ES-I3 (cell line): ENCODE data around the gene GALC.
A peak's percentile ranks its signal among the peaks of the same experiment; 100 is the strongest.
"Not testable (repeated sequence)": the region's sequence is repeated elsewhere in the genome, so short reads cannot be mapped to it uniquely, and the experiment has no call there.

ENCODE experiments used
- H3K36me3 ChIP-seq: 2 replicates; pipeline ENCODE4 v1.6.1; 2013; ENCODE audit warnings: mild to moderate bottlenecking, low read length, control low read depth, moderate library complexity; ENCODE audit not compliant: insufficient read depth
- H3K4me1 ChIP-seq: 2 replicates; pipeline ENCODE4 v1.6.1; 2013; ENCODE audit warnings: mild to moderate bottlenecking, control low read depth, low read length; ENCODE audit not compliant: insufficient read depth
- H3K9ac ChIP-seq: 2 replicates; pipeline ENCODE4 v1.6.1; 2013; ENCODE audit warnings: low read depth, mild to moderate bottlenecking, low read length, moderate library complexity
- H3K9me3 ChIP-seq: 2 replicates; pipeline ENCODE4 v1.6.1; 2013; ENCODE audit warnings: mild to moderate bottlenecking, low read length, moderate library complexity; ENCODE audit not compliant: control insufficient read depth, insufficient read depth

GALC gene

DNA sequence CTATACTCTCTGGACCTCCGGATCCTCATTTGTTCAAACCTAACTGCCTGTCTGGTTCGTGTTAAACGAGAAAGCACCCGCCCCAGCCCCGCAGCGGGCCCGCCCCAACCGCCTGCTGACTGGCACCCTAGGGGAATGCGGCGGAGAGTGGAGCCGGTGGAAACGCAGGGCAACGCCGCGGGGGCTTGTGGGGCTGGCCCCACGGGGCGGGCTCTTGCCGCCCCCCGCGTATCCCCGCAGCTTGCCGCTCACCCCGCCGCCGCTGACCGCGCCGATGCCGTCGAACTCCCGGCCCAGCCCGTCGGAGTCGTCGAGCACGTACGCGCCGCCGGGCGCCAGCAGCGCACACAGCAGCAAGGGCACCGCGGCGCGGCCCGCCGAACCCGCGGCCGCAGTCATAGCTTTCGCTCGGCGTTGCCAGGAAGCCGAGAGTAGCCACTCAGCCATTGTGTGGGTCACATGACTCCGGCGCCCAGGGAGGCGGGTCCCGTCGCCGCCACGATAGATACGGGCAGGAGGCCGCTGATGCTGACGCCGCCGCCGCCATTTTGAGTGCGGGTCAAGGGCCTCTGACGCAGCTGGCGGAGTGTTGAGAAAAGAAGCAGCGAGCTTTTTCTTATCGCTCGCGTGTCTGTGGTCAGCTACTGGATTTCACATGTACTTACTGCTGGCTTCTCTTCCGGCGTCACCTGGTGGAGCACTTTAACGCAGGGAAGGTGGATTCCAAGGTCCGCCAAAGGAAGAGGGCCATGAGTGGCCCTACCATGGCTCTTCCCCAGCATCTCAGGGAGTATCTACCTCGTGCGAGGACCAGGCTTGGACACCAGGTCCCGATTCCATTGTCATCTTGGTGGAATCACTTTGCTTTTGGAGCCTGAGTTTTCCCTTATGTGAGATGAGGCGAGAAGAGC lies at the start of gene GALC:
Gene GALC, minus strand, starts transcription at position 465 of the 911 bp plus-strand sequence. Its CDS starts 18 bp downstream, at position 447.
- Histone ChIP-seq H3K4me1 (peaks cover 5% of the 10 kb centered on the region), H3K36me3 (no peaks in the 10 kb centered on the region), H3K9ac (peak within 1 kb of the TSS; percentile 65), H3K9me3 (no peaks in the 10 kb centered on the region)

DNA sequence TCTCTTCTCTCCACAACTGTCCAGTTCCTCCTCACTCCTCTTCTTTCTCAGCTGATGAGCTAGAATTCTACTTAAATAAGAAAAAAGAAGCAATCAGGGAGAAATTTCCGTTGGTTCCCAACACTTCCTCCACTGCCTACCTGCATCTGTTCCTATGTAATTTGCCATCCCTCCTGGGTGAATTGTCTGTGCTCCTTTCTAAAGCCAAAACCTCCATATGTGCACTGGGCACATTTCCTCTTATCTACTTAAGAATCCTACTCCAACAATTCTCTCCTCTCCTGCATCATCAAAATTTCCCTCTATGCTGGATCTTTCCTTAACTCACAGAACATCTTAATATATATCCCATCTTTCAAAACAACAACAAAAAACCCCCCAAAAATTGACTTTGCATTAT lies 47.2 kb upstream of the GALC start:
- Histone ChIP-seq H3K4me1 (peaks cover 11% of the 10 kb centered on the region; the same call in 1 of the 2 replicates), H3K9me3 (no peaks in the 10 kb centered on the region), H3K36me3 (no peaks in the 10 kb centered on the region), H3K9ac (no peak overlapping the region)

DNA sequence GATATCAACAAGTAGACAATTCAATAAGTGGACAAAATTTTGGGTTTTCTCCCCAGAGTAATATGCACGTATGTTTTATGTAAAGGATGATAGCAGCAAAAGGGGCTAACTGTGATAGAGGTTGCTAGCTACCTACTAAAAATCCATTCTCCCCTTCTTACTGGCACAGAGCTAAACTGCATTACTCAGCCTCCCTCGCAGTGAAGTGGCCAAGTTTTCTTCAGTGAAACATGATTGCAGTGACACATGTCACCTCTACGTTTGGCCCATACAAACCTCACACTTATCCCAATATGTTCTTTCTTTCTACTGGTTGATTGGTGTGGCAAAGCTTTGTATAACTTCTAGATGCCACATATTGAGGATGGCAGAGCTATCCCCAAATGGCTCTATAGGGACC lies 46.2 kb upstream of the GALC start:
- peaks cover 15% of the 10 kb centered on the region; the same call in 1 of the 2 replicates for H3K4me1 ChIP-seq

DNA sequence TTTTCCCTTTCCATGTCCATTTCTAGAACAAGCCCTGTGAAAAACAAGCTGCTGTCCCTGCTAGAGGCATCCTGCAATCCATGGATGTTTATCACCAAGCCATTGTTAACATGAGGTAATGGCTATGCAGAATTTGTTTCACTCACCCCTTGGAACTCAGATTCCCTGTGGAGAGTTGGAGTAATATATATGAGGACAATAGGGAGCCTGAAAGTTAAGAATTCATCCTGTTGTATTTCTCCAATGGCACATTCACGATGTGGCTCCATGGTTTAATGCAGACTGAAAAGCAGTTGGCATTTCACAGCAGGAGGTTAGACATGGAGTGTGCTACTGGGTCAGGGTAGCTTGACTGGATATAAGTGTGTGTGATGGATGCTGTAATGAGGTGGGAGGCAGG lies 44.3 kb upstream of the GALC start:
- Histone ChIP-seq H3K36me3 (no peaks in the 10 kb centered on the region), H3K9ac (no peak overlapping the region), H3K9me3 (no peaks in the 10 kb centered on the region), H3K4me1 (peaks cover 15% of the 10 kb centered on the region; the same call in 1 of the 2 replicates)

More for the DNA sequence above, 46.2 kb upstream of the GALC start:
- H3K36me3 ChIP-seq = no peaks in the 10 kb centered on the region
- no peak overlapping the region for H3K9ac ChIP-seq
- no peaks in the 10 kb centered on the region for H3K9me3 ChIP-seq

DNA sequence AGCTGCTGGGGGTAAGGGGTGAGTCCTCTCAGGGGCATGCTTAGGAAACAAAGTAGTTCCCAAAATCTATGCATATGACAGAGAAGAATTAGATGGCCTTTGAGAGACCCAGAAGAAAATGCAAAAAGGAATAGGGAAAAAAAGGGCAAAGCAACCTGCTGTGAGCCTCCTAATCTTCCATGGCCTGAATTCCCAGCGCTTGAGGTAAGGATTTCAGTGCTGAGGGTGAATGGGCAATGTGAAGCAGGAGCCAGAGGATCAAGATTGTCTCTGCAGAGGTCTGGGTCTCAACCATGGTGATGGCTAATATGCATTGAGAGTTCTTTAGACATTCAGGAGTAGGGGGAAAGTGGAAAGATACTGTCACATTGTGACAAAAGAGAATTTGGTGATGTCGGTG lies 43.4 kb upstream of the GALC start:
- Histone ChIP-seq H3K4me1 (peaks cover 15% of the 10 kb centered on the region; the same call in 1 of the 2 replicates), H3K36me3 (no peaks in the 10 kb centered on the region)

GRCh38 chr14:88034076-88034475 lies 41.1 kb upstream of the GALC start:
- Histone ChIP-seq H3K9ac (no peak overlapping the region), H3K4me1 (peaks cover 15% of the 10 kb centered on the region; the same call in 1 of the 2 replicates), H3K9me3 (no peaks in the 10 kb centered on the region), H3K36me3 (no peaks in the 10 kb centered on the region)

More for the DNA sequence above, 43.4 kb upstream of the GALC start:
- H3K9me3 ChIP-seq = no peaks in the 10 kb centered on the region
- no peak overlapping the region for H3K9ac ChIP-seq

GRCh38 chr14:88032373-88032772 lies 39.4 kb upstream of the GALC start:
- Histone ChIP-seq H3K9me3 (no peaks in the 10 kb centered on the region), H3K9ac (no peak overlapping the region), H3K4me1 (peaks cover 12% of the 10 kb centered on the region; the same call in 1 of the 2 replicates), H3K36me3 (no peaks in the 10 kb centered on the region)

GRCh38 chr14:88030892-88031291 lies 37.9 kb upstream of the GALC start:
- no peaks in the 10 kb centered on the region for H3K36me3 ChIP-seq
- H3K9ac ChIP-seq = no peak overlapping the region
- H3K9me3 ChIP-seq = no peaks in the 10 kb centered on the region
- 0 out of 2 replicates have a peak, but pooled peaks cover 3% of the 10 kb centered on the region for H3K4me1 ChIP-seq

GRCh38 chr14:88030079-88030478 lies 37.1 kb upstream of the GALC start:
- 0 out of 2 replicates have a peak, but pooled peaks cover 3% of the 10 kb centered on the region for H3K4me1 ChIP-seq
- no peak overlapping the region for H3K9ac ChIP-seq
- H3K36me3 ChIP-seq = no peaks in the 10 kb centered on the region
- no peaks in the 10 kb centered on the region for H3K9me3 ChIP-seq

GRCh38 chr14:88029500-88029899 lies 36.5 kb upstream of the GALC start:
- Histone ChIP-seq H3K4me1 (0 out of 2 replicates have a peak, but pooled peaks cover 2% of the 10 kb centered on the region), H3K9ac (no peak overlapping the region), H3K36me3 (no peaks in the 10 kb centered on the region)

GRCh38 chr14:88026890-88027289 lies 33.9 kb upstream of the GALC start:
- Histone ChIP-seq H3K9ac (no peak overlapping the region), H3K4me1 (peaks cover 10% of the 10 kb centered on the region), H3K9me3 (no peaks in the 10 kb centered on the region)

More at GRCh38 chr14:88029500-88029899, 36.5 kb upstream of the GALC start:
- no peaks in the 10 kb centered on the region for H3K9me3 ChIP-seq

DNA sequence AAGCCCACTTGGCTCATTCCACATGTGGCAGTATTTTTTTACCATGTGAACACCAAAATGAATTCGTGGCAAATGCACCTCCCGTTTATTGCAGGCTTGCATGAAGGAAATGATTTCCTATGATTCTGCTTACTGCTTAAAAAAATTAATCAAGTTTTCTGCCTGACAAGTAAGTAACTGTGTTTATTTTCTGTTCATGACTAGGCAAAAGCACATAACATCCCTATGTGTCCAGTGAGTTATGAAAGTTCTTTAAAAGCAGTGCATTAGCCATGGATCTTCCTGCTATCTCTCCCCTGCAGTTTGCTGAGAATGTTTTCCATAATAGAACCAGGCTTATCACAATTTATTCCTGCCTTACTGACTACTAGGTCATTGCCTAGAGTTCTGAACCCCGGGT lies 32.3 kb upstream of the GALC start:
- Histone ChIP-seq H3K9me3 (no peaks in the 10 kb centered on the region), H3K4me1 (peaks cover 10% of the 10 kb centered on the region), H3K36me3 (no peaks in the 10 kb centered on the region), H3K9ac (no peak overlapping the region)

More at GRCh38 chr14:88026890-88027289, 33.9 kb upstream of the GALC start:
- H3K36me3 ChIP-seq = no peaks in the 10 kb centered on the region

- not testable (repeated sequence) for H3K36me3 ChIP-seq, H3K9ac ChIP-seq, H3K4me1 ChIP-seq, H3K9me3 ChIP-seq
Observed at GRCh38 chr14:88024252-88025086, 31.5 kb upstream of the GALC start.

- Histone ChIP-seq H3K9ac (no peak overlapping the region), H3K4me1 (peaks cover 10% of the 10 kb centered on the region)
Observed at GRCh38 chr14:88023658-88024187, 30.7 kb upstream of the GALC start.

More at GRCh38 chr14:88023658-88024187, 30.7 kb upstream of the GALC start:
- Histone ChIP-seq H3K36me3 (no peaks in the 10 kb centered on the region), H3K9me3 (no peaks in the 10 kb centered on the region)
